ENCODE measurements around the gene TP53INP2. TPM values are rescaled to one million over a fixed set of nuclear protein-coding genes. Genes with fewer than 3 reads are reported as not detected.

TP53INP2 gene
- total and polyA plus RNA-seq, 12 donors, result 31.7 to 174 (median 129) TPM

DNA sequence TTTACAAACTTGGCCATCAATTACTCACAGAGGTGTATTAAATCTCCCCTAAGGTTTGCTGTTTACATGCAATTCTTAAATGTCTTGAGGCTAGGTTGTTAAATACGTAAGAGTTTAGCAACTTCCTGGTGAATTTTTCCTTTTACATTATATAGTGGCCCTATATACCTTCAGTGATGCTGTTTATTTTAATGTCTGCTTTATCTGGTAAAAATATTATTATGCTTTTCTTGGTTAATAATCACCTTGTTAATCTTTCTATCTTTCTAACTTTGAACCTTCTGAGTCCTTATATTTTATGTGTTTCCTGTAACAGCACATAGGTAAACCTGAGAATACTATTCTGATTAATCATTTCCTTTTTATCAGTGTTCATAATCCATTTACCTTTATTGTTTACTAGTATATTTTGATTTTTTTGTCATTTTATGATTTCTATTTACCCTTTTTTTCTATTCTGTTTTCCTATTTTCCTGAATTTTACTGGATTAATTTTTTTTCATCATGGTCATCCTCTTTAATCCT is 57.9 kb downstream of the TP53INP2 start:
- H3K36me3 ChIP-seq, result peaks cover 0 to 100% (median 42%) of the 10 kb centered on the region in 9 donors
- H3K4me1 ChIP-seq, result no peaks in the 10 kb centered on the region
- TF ChIP-seq, protein P1, sequence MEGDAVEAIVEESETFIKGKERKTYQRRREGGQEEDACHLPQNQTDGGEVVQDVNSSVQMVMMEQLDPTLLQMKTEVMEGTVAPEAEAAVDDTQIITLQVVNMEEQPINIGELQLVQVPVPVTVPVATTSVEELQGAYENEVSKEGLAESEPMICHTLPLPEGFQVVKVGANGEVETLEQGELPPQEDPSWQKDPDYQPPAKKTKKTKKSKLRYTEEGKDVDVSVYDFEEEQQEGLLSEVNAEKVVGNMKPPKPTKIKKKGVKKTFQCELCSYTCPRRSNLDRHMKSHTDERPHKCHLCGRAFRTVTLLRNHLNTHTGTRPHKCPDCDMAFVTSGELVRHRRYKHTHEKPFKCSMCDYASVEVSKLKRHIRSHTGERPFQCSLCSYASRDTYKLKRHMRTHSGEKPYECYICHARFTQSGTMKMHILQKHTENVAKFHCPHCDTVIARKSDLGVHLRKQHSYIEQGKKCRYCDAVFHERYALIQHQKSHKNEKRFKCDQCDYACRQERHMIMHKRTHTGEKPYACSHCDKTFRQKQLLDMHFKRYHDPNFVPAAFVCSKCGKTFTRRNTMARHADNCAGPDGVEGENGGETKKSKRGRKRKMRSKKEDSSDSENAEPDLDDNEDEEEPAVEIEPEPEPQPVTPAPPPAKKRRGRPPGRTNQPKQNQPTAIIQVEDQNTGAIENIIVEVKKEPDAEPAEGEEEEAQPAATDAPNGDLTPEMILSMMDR (IDR thresholded peaks at IDR 0.05), result no peak
- DNase-seq, result no peak
- H3K9me3 ChIP-seq, result no peaks in the 10 kb centered on the region
- WGBS, 2 donors, result 0 to 44% methylated on average over 1 of the region's 1 CpG
- intact Hi-C loops (cut with DNase I), result loop anchor here in 3 of 10 donors (10.0 kb wide), 2 partner anchors 187 to 447 kb away; no protein-coding TSS in a partner anchor
- no peaks in the 10 kb centered on the region for H3K27me3 ChIP-seq
- no peak for ATAC-seq
- H3K27ac ChIP-seq, result no peak overlapping the region
- H3K4me3 ChIP-seq, result no peak overlapping the region

Other genes starting within 250 kb of the TP53INP2 start
- gene DYNLRB1, start 187.9 kb upstream of the TP53INP2 start, total RNA-seq, result 100 to 1,000 TPM; 132 to 187 (median 148) TPM
- 100 to 1,000 TPM; 253 to 408 TPM for gene DYNLRB1, start 187.9 kb upstream of the TP53INP2 start, polyA plus RNA-seq
- 100 to 1,000 TPM in 2 of 10 donors, 10 to 100 TPM in 8; 61.7 to 137 (median 74.6) TPM for gene MAP1LC3A, start 145.6 kb upstream of the TP53INP2 start, total RNA-seq
- gene MAP1LC3A, start 145.6 kb upstream of the TP53INP2 start, polyA plus RNA-seq, result 100 to 1,000 TPM in 1 of 2 donors, 10 to 100 TPM in 1; 61.5 to 133 TPM
- gene PIGU, start 27.3 kb upstream of the TP53INP2 start, total RNA-seq, result 10 to 100 TPM; 11.0 to 20.4 (median 14.1) TPM
- gene PIGU, start 27.3 kb upstream of the TP53INP2 start, polyA plus RNA-seq, result 10 to 100 TPM; 18.6 to 23.8 TPM
- 10 to 100 TPM; 15.5 to 19.7 (median 18.0) TPM for gene NCOA6, start 121.3 kb downstream of the TP53INP2 start, total RNA-seq
- gene NCOA6, start 121.3 kb downstream of the TP53INP2 start, polyA plus RNA-seq, result 10 to 100 TPM; 11.6 to 37.5 TPM
- gene GGT7, start 168.5 kb downstream of the TP53INP2 start, total RNA-seq, result 10 to 100 TPM in 9 of 10 donors, 1 to 10 TPM in 1; 8.0 to 27.7 (median 14.9) TPM
- 10 to 100 TPM; 14.6 to 45.4 TPM for gene GGT7, start 168.5 kb downstream of the TP53INP2 start, polyA plus RNA-seq
- gene ACSS2, start 172.3 kb downstream of the TP53INP2 start, total RNA-seq, result 100 to 1,000 TPM in 6 of 10 donors, 10 to 100 TPM in 4; 90.2 to 125 (median 104) TPM
- 100 to 1,000 TPM in 1 of 2 donors, 10 to 100 TPM in 1; 65.4 to 213 TPM for gene ACSS2, start 172.3 kb downstream of the TP53INP2 start, polyA plus RNA-seq

Measured in heart right ventricle (tissue), 16 donors.